GM12878 (cell line): ENCODE results near the gene SBF2. TPM values are rescaled to one million over a fixed set of nuclear protein-coding genes. Genes with fewer than 3 reads are reported as not detected.

Experiments used
- ATAC-seq: fragments of 200-7000 bp; cut with Tn5 transposase; 3 replicates; pipeline ENCODE4 v1.9.1; 2020; ENCODE audit warnings: mild to moderate bottlenecking, moderate library complexity
- BruUV-seq: library from RNA; stranded (reverse); fragments of 400-500 nt; replicated peaks from 2 replicates; lab custom pipeline; 2021; lab: Mats Ljungman, UMichigan
- CTCF ChIA-PET: fragments of 300-600 bp; sonication (Branson Sonifier 250); formaldehyde crosslinking; extraction: SDS; loops from one replicate; lab custom pipeline; 2021; ENCODE audit warnings: inconsistent platforms; lab: Yijun Ruan, JAX
- POLR2A ChIA-PET: fragments of 350-600 bp; formaldehyde crosslinking; extraction: SDS; loops from one replicate; lab custom pipeline; 2021; ENCODE audit warnings: inconsistent platforms; lab: Charles Lee
- RAD21 ChIA-PET: fragments of 300-600 bp; sonication (Branson Sonifier 250); formaldehyde crosslinking; loops from one replicate; lab custom pipeline; 2023; ENCODE audit warnings: antibody characterized with exemption; ENCODE audit not compliant: unreplicated experiment; lab: Charles Lee
- SMC1A ChIA-PET: fragments of 300-600 bp; sonication (Branson Sonifier 250); formaldehyde crosslinking; loops from one replicate; lab custom pipeline; 2023; ENCODE audit not compliant: unreplicated experiment, uncharacterized antibody; lab: Charles Lee
- DNase-seq: peaks from one replicate; pipeline ENCODE4 v3.0.0-alpha.2; 2011; ENCODE audit warnings: low read depth, low spot score
- FAIRE-seq: peaks from 3 replicates; lab custom pipeline; 2011; peaks lifted over from hg19 to GRCh38; lab: Jason Lieb, UNC
- H2AFZ ChIP-seq: 2 replicates; pipeline ENCODE4 v1.6.0; 2011; ENCODE audit warnings: low read depth, low read length, control low read depth; ENCODE audit not compliant: control insufficient read depth
- H3K27ac ChIP-seq: 2 replicates; pipeline ENCODE4 v1.5.1; 2011; ENCODE audit warnings: control low read depth; ENCODE audit not compliant: control insufficient read depth, insufficient read depth
- H3K27me3 ChIP-seq, 2 experiments: replicated peaks in 1 of 2; 2 replicates each; pipeline versions ENCODE4 v1.6.0 to v1.6.1; 2011; ENCODE audit warnings: low read length in 1 of 2; ENCODE audit not compliant: control insufficient read depth in 2 of 2, insufficient read depth in 2 of 2
- H3K36me3 ChIP-seq, 2 experiments: 2 replicates each; pipeline ENCODE4 v1.5.1; 2011; ENCODE audit warnings: low read length in 1 of 2; ENCODE audit not compliant: control insufficient read depth in 2 of 2, insufficient read depth in 2 of 2
- H3K4me1 ChIP-seq: 2 replicates; pipeline ENCODE4 v1.6.1; 2011; ENCODE audit warnings: mild to moderate bottlenecking, low read length, moderate library complexity, mixed read lengths; ENCODE audit not compliant: control insufficient read depth, insufficient read depth
- H3K4me2 ChIP-seq: 2 replicates; pipeline ENCODE4 v1.6.0; 2011; ENCODE audit warnings: control low read depth; ENCODE audit not compliant: control insufficient read depth, insufficient read depth
- H3K4me3 ChIP-seq: fragments of 200-600 bp; sonication (generic); 2 replicates; pipeline ENCODE4 v1.5.1; 2016
- H3K79me2 ChIP-seq: 2 replicates; pipeline ENCODE4 v1.6.0; 2011; ENCODE audit warnings: low read length; ENCODE audit not compliant: control insufficient read depth, insufficient read depth
- H3K9ac ChIP-seq: 2 replicates; pipeline ENCODE4 v1.8.0; 2011; ENCODE audit warnings: low read length, control low read depth, mixed read lengths; ENCODE audit not compliant: control insufficient read depth, insufficient read depth
- H3K9me3 ChIP-seq: replicated peaks from 3 replicates; pipeline ENCODE4 v1.5.1; 2011; ENCODE audit warnings: mild to moderate bottlenecking, low read length; ENCODE audit not compliant: control insufficient read depth, insufficient read depth
- H4K20me1 ChIP-seq: 2 replicates; pipeline ENCODE4 v1.6.0; 2011; ENCODE audit not compliant: control insufficient read depth, insufficient read depth
- ASH2L ChIP-seq: fragments of 300-600, 200-600 bp; sonication (generic); IDR thresholded peaks from 2 replicates; pipeline ENCODE4 v1.6.1; 2017; ENCODE audit warnings: low read depth, mild to moderate bottlenecking, borderline replicate concordance
- FOXM1 ChIP-seq: IDR thresholded peaks from 2 replicates; pipeline ENCODE4 v1.6.1; 2012; ENCODE audit warnings: low read depth, mild to moderate bottlenecking, inconsistent platforms, low read length, moderate library complexity
- NFYB ChIP-seq: IDR thresholded peaks from 2 replicates; pipeline ENCODE4 v1.6.1; 2011; ENCODE audit warnings: low read depth, mild to moderate bottlenecking, low read length, improper control_type of control experiment, moderate library complexity; ENCODE audit not compliant: insufficient read depth
- NR2C1 ChIP-seq: fragments of 450-650 bp; IDR thresholded peaks from 2 replicates; pipeline ENCODE4 v1.6.1; 2017; ENCODE audit warnings: antibody characterized with exemption, mild to moderate bottlenecking, moderate library complexity
- NRF1 ChIP-seq: conservative IDR thresholded peaks from 2 replicates; pipeline ENCODE4 v1.6.1; 2011; ENCODE audit warnings: mild to moderate bottlenecking, low read depth, low read length, improper control_type of control experiment
- PAX8 ChIP-seq: fragments of 450-650 bp; IDR thresholded peaks from 2 replicates; pipeline ENCODE4 v1.6.1; 2017; ENCODE audit warnings: mild to moderate bottlenecking, moderate library complexity
- PML ChIP-seq: IDR thresholded peaks from 2 replicates; pipeline ENCODE4 v1.6.1; 2012; ENCODE audit warnings: low read length, inconsistent platforms
- SUZ12 ChIP-seq: fragments of 200-600 bp; sonication (generic); IDR thresholded peaks from one replicate; pipeline ENCODE4 v1.6.1; 2018; ENCODE audit warnings: antibody characterized with exemption, mild to moderate bottlenecking; ENCODE audit not compliant: unreplicated experiment
- ZSCAN29 ChIP-seq: fragments of 450-650 bp; IDR thresholded peaks from 2 replicates; pipeline ENCODE4 v1.6.1; 2017; ENCODE audit warnings: mild to moderate bottlenecking, moderate library complexity
- WGBS: methylation state at CpG from one replicate; pipeline ENCODE4 v1.1.6; 2016; ENCODE audit warnings: low lambda C conversion rate; ENCODE audit not compliant: insufficient replicate concordance, insufficient coverage; ENCODE audit errors: missing lambda C conversion rate; 5-methylcytosine and 5-hydroxymethylcytosine counted together
- in situ Hi-C: fragments of 300-500 bp; cut with MboI; formaldehyde crosslinking; loops from 9 replicates; pipeline ENCODE4 v1.14.3; 2018; ENCODE audit warnings: mixed read lengths
- intact Hi-C: fragments of 100-400 bp; cut with micrococcal nuclease; formaldehyde crosslinking; loops from one replicate; pipeline ENCODE4 v1.14.2; 2022; ENCODE audit not compliant: unreplicated experiment
- polyA plus RNA-seq, 11 experiments: library from polyadenylated mRNA; depleted of rRNA in 4 of 11; unstranded in 6 of 11; stranded (reverse) in 5 of 11; fragments of >200 nt; fragmentation: Nextera tagmentation in 4 of 11; fragmentation: Illumina TruSeq in 1 of 11; extraction: Ambion mirVana in 4 of 11; extraction: Trizol in 1 of 11; gene quantifications; 1 replicate in 1 of 11; 2 replicates in 10 of 11; pipeline versions ENCODE4 v1.2.1 to v1.2.3, GENCODE V29; 2011 to 2016; ENCODE audit warnings: inconsistent platforms in 2 of 11, missing spikeins in 2 of 11, low read depth in 1 of 11
- total RNA-seq, 4 experiments: library from RNA; depleted of rRNA in 3 of 4; stranded (reverse); fragments of >200 nt in 3 of 4; fragmentation: Illumina TruSeq in 1 of 4; extraction: Trizol in 1 of 4; gene quantifications; 2 replicates each; pipeline versions ENCODE4 v1.2.1 to v1.2.3, GENCODE V29; 2013 to 2021
- TF ChIP-seq, protein P1 (sequence below): IDR thresholded peaks from 2 replicates; pipeline ENCODE4 v1.6.1; 2011; ENCODE audit warnings: low read depth, mild to moderate bottlenecking, low read length, moderate library complexity, borderline replicate concordance; ENCODE audit errors: extremely low read depth

Gene SBF2
- total and polyA plus RNA-seq, 10 of the 15 experiments (the other 5 are each of a cell fraction or from before 2014, with no cell fraction given), result 0.24 to 2.3 (median 1.1) TPM

DNA sequence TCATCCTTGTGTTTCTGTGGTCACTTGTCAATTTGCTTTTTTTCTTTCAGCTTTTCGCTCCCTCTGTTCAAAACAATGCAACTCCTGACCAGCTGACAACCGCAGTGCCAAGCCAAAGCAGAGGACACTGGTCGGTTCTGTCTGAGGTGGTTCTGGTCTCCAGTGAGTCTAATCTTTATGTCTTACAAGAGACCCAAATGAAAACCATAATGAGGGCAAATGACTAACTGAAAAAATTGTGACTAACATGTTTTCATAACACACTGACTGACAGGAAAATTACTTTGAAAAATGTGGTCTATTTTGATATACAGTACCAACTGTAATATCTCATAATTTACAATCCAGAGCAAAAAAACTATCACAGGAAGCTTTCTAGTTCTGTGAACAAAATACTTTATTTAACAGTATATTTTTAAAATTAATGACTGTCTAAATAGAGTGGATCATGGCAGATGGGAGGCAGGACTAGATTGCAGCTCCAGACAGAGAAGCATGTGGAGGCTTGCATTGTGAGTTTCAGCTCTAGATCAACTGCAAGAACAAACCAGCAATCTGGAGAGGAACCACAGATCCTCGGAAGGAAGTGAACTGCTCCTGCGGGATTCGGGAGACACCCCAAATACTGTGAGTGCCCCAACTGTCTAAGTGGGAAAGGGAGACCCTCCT lies 311.8 kb downstream of the SBF2 start (continued):
- TF ChIP-seq, protein P1, sequence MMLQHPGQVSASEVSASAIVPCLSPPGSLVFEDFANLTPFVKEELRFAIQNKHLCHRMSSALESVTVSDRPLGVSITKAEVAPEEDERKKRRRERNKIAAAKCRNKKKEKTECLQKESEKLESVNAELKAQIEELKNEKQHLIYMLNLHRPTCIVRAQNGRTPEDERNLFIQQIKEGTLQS, result no peak
- TF ChIP-seq PML (no peak), NR2C1 (no peak), SUZ12 (no peak), ZSCAN29 (no peak), FOXM1 (no peak), ASH2L (no peak), NFYB (no peak)
- TF ChIP-seq, all 136 proteins: peak for 0

DNA sequence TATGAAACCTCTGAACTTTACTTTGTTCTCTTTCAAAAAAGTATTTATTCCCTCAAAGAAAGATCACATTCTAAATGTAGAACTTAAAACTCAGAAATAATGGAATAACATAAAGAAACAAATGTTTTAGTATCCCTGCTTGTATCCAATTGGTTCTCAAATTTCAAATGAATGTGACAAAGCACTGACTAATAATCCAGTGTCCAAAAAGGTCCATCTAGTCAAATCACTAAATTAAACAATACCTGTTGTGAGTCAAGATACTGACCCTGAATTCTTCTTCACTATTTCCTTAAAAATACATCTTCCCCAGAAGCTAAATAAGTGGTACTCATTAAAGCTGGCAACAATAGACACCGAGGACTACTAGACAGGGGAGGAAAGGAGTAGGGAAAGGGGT lies 313.1 kb downstream of the SBF2 start:
- H3K79me2 ChIP-seq, result no peaks in the 10 kb centered on the region
- ChIA-PET SMC1A (no interaction called here), CTCF (no interaction called here), RAD21 (no interaction called here), POLR2A (no interaction called here)
- H3K36me3 ChIP-seq, result no peaks in the 10 kb centered on the region
- H3K4me2 ChIP-seq, result no peak overlapping the region
- DNase-seq (no peak), FAIRE-seq (no peak), ATAC-seq (no peak)
- H2AFZ ChIP-seq, result no peak overlapping the region
- no peaks in the 10 kb centered on the region for H3K4me1 ChIP-seq
- 58% methylated on average over 1 of the region's 1 CpG for WGBS
- no peaks in the 10 kb centered on the region for H3K9me3 ChIP-seq
- no TSS peak for BruUV-seq
- in situ Hi-C loops (no loop called here), intact Hi-C loops (no loop called here)
- no peak overlapping the region for H3K27ac ChIP-seq
- H3K9ac ChIP-seq, result no peak overlapping the region
- no peaks in the 10 kb centered on the region for H3K27me3 ChIP-seq
- no peak for TF ChIP-seq PAX8
- no peak for TF ChIP-seq NRF1
- no peaks in the 10 kb centered on the region for H4K20me1 ChIP-seq
- H3K4me3 ChIP-seq, result no peak overlapping the region
